GM18951 (cell line): Measurements from ENCODE around the gene ANKRD44.
"Not testable (repeated sequence)": the region's sequence is repeated elsewhere in the genome, so short reads cannot be mapped to it uniquely, and the experiment has no call there.

Experiments used
- POLR2A ChIP-seq: IDR thresholded peaks from 4 replicates; pipeline ENCODE4 v1.6.1; 2011; ENCODE audit warnings: mild to moderate bottlenecking; ENCODE audit not compliant: insufficient read length, insufficient read depth; ENCODE audit errors: extremely low read depth
- in situ Hi-C: fragments of 300-500 bp; cut with MboI; formaldehyde crosslinking; loops from one replicate; pipeline ENCODE4 v1.12.0; 2022; ENCODE audit warnings: low sequenced_read_pairs, mixed read lengths, inconsistent platforms; ENCODE audit not compliant: unreplicated experiment

The ANKRD44 gene

DNA sequence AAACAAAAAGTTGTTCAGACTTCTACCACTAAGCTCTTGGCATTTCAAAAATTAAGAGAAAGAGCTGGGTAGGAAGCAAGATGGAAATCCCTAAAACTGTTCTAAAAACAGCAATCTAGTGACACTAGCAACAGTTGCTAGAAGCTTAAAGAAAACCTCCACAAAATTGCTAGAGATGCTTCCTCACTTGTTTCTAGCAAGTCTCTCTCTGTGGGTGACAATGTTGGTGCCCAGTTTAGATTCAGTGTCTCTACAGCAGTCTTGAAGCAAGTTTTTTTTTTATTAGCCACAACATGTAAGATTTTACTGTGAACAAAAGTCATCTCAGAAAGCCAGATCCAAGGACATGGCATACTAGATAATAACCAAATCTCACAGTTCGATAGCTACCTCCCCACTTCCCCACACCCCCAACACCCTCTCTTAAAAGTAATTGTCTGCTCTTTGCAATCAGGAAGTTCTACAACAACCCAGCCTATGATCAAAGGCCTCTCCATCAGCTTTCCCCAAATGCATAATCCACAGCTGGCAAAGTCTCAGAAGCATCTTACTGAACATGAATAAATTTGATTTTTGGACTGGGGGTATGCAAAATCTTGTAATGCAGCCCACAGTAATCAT, 70.0 kb downstream of the ANKRD44 start:
- in situ Hi-C loops, result no loop called here
- no peak for TF ChIP-seq POLR2A

DNA sequence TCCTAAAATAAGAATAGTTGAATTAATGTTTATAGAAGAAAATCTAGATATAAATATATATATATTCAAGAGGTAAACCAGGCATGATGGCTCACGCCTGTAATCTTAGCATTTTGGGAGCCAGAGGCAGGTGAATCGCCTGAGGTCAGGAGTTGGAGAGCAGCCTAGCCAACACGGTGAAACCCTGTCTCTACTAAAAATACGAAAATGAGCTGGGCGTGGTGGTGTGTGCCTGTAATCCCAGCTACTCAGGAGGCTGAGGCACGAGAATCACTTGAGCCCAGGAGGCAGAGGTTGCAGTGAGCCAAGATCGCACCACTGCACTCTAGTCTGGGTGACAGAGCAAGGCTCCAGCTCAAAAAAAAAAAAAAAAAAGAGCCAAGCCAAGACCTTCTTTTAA, 70.6 kb downstream of the ANKRD44 start:
- in situ Hi-C loops, result not testable (repeated sequence)

DNA sequence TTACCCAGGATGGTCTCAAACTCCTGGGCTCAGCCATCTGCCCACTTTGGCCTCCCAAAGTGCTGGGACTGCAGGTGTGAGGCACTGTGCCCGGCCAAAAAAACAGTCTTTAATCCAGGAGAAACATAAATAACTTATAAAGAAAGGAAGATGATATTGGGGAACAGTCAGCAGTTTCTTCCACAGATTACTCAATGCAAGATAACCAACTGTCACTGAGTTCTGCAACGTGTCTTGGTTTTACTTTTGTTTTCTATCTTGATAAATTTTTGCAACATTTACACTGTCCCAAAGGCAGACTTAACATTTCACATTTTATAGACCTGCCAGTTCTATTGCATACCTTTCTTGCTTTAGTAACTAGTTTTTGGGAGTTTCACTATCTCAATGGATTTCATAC, 71.1 kb downstream of the ANKRD44 start:
- in situ Hi-C loops, result no loop called here
- no peak for TF ChIP-seq POLR2A

DNA sequence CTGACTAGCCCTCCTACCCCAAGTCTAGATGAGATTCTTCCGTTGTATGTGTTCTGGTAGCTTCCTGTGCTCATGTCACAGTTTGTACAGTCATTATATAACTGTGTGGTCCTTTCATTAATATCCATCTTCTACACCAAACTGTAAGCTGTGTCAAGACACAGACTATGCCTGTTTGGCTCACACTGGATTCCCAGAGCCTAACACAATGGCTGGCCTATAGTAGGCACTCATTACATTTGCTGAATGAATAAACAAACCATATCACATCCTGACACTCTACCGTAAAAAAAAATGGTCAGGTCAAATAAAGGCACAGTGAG, 72.6 kb downstream of the ANKRD44 start:
- in situ Hi-C loops, result no loop called here
- no peak for TF ChIP-seq POLR2A

DNA sequence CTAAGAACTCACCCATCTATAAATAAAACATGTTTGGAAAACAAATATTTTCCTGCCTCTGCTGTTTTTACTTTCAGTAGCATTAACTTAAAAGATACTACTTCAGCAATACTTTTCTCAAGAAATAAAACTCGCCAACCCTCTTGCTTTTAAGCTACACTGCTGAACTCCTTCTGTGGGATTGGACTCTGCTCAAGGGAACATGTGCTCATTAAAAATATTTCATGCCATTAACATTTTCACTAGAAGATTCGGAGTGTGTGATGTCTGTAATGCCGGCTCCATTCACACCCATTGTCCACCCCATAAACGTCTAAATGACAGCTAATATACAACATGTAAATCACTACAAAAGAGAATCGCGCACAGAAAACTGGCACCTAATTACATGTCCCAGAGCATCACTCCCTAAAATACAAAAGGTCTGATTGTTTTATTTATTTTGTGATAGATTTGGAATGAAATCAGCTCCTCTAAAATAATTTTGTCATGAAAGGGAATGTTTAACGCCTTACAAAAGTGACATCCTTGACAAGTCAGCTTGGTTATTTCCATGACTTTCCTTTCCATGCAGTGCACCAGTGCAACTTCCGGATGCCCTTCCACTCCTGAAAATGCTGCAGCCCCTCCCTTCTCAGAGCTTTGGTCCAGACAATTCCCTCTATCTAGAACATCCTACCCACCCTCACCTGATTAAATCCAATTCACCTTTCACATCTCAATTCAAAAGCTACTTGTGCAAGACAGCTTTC, 73.1 kb downstream of the ANKRD44 start:
- no peak for TF ChIP-seq POLR2A
- in situ Hi-C loops, result no loop called here

DNA sequence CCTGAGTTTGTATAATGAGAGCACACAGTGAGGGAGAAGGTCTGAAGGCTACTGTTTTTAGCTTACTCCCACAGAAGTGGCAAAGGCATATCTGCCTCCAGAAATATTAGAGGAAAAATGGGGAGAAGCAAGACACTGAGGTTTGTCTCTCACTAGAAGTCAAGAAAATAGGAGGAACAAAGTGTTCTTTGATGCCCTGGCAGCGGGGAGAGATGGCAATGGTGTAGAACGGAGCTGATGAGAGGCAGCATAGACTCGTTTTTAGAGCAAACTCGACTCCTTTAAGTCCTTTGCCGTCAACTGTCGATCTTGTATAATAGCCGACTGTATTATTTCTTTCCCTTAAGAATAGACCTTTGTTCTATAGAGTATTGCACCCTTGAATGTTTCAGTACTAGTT, 73.8 kb downstream of the ANKRD44 start:
- TF ChIP-seq POLR2A, result no peak
- in situ Hi-C loops, result no loop called here

DNA sequence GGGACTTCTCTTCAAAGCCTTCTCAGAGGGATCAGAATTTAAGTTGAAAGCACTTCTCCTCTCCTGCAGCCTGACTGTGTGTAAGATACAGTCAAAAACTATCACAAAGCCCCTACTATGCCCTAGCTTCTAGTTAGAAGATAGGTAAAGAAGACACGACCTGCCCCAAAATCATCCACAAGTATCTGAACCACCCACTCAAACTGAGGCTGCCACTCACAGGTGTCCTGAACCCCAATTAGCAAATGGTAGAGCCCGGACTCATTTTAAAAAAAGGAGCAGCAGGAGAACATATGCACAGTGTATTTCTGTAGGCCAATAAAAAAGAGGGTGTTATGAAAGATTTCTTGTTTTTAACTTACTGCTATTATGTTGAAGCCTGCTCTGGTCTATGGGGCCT, 74.4 kb downstream of the ANKRD44 start:
- in situ Hi-C loops, result no loop called here

DNA sequence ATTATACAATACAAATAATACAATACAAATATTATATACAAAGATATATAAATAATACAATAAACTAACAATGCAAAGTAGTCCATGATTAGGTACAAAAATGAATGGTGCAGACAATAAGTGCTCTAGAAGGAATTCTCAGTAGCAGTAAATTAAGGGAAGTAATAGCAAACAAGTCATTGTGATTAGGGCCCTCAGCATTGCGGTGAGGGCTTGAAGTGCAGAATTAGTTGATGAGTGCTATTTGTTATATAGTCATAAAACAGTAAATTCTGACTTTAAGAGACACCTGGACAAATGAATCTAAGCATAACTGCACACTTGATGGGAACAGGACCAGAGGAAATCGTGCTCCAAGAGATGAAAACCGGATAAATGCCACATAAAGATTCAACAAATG, 74.9 kb downstream of the ANKRD44 start:
- TF ChIP-seq POLR2A, result no peak
- in situ Hi-C loops, result no loop called here

More for the DNA sequence above, 74.4 kb downstream of the ANKRD44 start:
- no peak for TF ChIP-seq POLR2A

DNA sequence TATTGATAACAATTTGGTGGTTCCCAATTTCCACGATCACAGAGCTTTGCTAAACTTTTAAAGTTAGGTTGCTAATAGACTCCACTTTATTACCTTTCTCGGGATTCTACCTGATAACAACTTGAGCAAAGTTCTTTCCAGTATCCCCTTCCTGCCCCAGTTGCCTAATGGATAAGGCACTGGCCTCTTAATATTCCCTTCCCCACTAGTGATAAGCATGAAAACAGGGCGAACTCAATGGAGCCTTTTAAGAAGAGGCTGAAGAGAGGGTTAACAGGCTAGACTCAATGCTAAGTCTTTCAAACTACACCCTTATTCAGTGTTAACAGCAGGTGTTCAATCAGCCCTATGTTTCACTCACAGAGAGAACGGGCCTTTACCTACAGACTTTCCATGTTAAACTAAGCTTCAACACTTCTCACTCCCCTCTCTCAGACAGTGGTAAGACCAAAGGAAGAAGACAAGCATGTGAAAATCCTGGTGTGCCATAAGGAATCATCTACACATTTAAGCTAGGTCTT, 75.8 kb downstream of the ANKRD44 start:
- in situ Hi-C loops, result no loop called here
- no peak for TF ChIP-seq POLR2A

DNA sequence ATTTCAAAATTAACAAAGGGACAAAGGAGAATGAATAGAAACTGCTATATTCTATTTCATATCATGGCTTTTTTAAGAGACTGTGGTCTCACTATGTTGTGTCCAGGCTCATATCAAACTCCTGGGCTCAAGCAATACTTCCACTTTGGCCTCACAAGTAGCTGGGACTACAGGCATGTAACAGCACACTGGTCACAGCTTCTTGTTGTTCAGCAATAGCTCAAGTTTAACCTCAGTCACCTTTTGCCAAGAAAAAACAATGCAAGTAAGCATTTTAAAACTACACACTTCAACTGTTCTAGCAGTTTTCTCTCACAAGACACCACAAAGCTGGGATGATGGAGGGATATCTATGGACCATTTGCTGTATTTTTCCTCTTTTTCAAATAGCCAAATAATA, 77.1 kb downstream of the ANKRD44 start:
- in situ Hi-C loops, result no loop called here
- TF ChIP-seq POLR2A, result no peak

DNA sequence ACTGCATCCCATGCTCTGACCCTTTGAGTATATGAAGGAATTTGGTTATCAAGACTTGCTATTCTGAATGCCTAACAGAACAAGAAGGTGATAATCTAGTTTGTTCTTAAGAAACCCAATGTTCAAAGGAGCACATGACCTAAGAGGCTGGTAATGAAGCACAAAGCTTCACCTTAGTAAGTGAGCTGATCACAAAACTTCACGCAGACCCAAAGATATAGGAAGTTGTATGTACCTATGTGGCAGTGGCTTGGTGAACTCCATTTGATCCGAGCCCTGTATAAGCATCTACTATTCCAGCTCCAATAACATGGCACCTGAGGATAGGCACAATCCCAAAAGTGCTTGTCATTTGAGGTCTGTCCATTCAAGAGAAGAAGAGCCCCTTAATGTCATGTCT, 78.6 kb downstream of the ANKRD44 start:
- TF ChIP-seq POLR2A, result no peak
- in situ Hi-C loops, result no loop called here

DNA sequence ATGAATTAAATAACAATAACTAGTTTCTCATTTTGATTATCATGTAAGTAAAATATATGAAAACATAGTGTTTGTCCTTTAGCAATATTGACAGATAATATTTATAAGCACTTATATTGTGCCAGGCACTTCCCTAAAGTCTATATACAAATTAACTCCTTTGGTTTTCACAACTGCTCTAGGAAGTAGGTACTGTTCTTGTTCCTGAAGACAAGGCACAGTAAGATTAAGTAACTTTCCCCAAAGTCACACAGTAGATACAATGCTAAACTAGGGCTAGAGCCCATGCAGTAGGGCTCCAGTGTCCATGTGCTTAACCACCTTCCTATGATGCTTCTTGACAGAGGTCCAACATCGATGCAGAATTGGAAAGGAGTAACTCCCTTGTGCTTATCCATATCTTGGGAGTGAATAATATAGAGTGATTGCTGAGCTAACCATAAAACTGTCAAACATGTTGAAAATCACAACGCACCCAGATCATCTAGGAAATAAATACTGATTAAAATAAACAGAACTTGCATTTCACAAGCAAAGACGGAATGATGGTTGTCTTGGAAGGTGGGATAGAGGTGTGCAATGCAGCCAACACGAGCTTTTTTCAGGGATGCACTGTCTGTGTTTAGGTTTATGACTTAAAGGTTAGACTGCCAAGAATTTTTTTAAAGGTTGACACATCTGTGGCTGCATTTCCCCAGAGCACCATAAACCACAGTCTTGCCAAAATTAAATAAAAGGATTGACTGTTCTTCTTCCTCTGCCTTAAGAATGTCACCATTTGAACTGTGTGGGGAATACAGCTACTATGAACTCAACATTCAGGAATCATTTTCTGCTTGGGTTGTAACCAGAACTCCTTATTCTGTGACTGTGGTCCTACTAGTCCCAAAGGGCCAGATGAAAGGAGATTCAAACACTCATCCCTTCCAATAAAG, 80.8 kb downstream of the ANKRD44 start:
- in situ Hi-C loops, result no loop called here
- TF ChIP-seq POLR2A, result no peak

DNA sequence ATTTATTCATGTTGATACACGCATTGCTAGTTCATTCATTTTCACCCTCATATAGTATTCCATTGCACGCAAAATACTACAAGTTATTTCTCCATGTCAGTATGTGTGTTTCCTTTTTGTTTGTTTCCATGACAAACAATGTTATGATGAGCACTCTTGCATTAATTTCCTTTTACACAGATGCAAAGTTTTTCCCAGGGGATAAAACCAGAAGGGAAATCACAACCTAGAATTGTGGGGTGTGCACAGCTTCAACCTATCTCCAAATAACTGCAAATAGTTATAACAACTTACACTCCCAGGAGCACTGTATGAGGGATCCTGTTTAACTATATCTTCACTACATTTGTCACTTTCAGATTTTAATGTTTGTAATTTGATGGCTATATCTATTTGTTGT, 87.1 kb downstream of the ANKRD44 start:
- in situ Hi-C loops, result no loop called here
- no peak for TF ChIP-seq POLR2A
